Psoas muscle (tissue), 8 donors: Measurements from ENCODE around the gene COQ8A. TPM values are rescaled to one million over a fixed set of nuclear protein-coding genes. Genes with fewer than 3 reads are reported as not detected.
"Not testable (repeated sequence)": the region's sequence is repeated elsewhere in the genome, so short reads cannot be mapped to it uniquely, and the experiment has no call there.

Experiments used
- ATAC-seq, 4 donors: fragments of 200-7000 bp; cut with Tn5 transposase; one replicate each; pipeline ENCODE4 v1.9.1; 2020; ENCODE audit warnings: moderate library complexity in 3 of 4, mild to moderate bottlenecking in 2 of 4
- DNase-seq, 2 donors: peaks; one replicate each; pipeline ENCODE4 v3.0.0-alpha.2; 2020
- H3K27ac ChIP-seq: fragments of 200-600 bp; one replicate; pipeline ENCODE4 v1.8.0; 2022
- H3K27me3 ChIP-seq, 3 donors: fragments of 200-600 bp in 1 of 3; one replicate each; pipeline versions ENCODE4 v1.6.1 to v1.8.0; 2013 to 2022; ENCODE audit warnings: low read length in 2 of 3, mild to moderate bottlenecking in 2 of 3, moderate library complexity in 1 of 3; ENCODE audit not compliant: insufficient read depth in 3 of 3
- H3K36me3 ChIP-seq, 2 donors: fragments of 200-600 bp in 1 of 2; one replicate each; pipeline versions ENCODE4 v1.6.1 to v1.8.0; 2013 to 2022; ENCODE audit warnings: low read depth in 1 of 2, mild to moderate bottlenecking in 1 of 2, moderate library complexity in 1 of 2; ENCODE audit not compliant: insufficient read depth in 1 of 2
- H3K4me1 ChIP-seq: fragments of 200-600 bp; one replicate; pipeline ENCODE4 v1.8.0; 2022
- H3K4me3 ChIP-seq: fragments of 200-600 bp; one replicate; pipeline ENCODE4 v1.8.0; 2022; ENCODE audit warnings: mild to moderate bottlenecking
- H3K9me3 ChIP-seq: fragments of 200-600 bp; one replicate; pipeline ENCODE4 v1.8.0; 2022
- CTCF ChIP-seq: fragments of 200-600 bp; IDR thresholded peaks from one replicate; pipeline ENCODE4 v1.8.0; 2022; ENCODE audit warnings: antibody characterized with exemption
- WGBS, 3 donors: extraction: QIAGEN DNeasy Blood & Tissue Kit; methylation state at CpG; one replicate each; pipeline versions ENCODE4 v1.1.6 to v1.1.7; 2013; 5-methylcytosine and 5-hydroxymethylcytosine counted together
- intact Hi-C, 2 donors: fragments of 100-400 bp; cut with DNase I; formaldehyde crosslinking; loops; one replicate each; pipeline versions ENCODE4 v1.11.0 to v1.14.2; 2022
- polyA plus RNA-seq, 3 donors: library from polyadenylated mRNA; stranded (reverse); fragments of 200-250 nt; gene quantifications; one replicate each; pipeline ENCODE4 v1.2.3, GENCODE V29; 2013
- total RNA-seq, 4 donors: library from RNA; stranded (reverse); fragmentation: NEBNext Ultra II Directional in 2 of 4; extraction: Animal tissue kit (Norgen Biotek cat#: 25700) in 2 of 4; gene quantifications; one replicate each; pipeline versions ENCODE4 v1.2.1 to v1.2.4, GENCODE V29; 2021 to 2023
- donor health status: healthy with polysubstance abuse.
- donor health status: DM: no; HTN: no; CAD: no; lungs with moderate emphysema.
- donor health status: Bipolar disorder and iron deficiency.
- donor health status: healthy.
- donor health status: DM: yes; HTN: yes; CAD: no.
- donor health status: DM: no; HTN: no; CAD: no.
- donor health status: DM: no; HTN: no; CAD: no.
- donor health status: DM: yes; HTN: yes; CAD: no.

COQ8A gene
- total and polyA plus RNA-seq, 7 donors, result 134 to 1,432 (median 726) TPM

GRCh38 chr1:226929260-226930111, 10.6 kb upstream of the COQ8A start:
- intact Hi-C loops, result not testable (repeated sequence)
- WGBS, 3 donors, result 93 to 96% (median 94%) methylated on average over 5 of the region's 5 CpGs

GRCh38 chr1:226934483-226935237, 5.4 kb upstream of the COQ8A start:
- Histone ChIP-seq H3K36me3 (peaks cover 0 to 5% of the 10 kb centered on the region in 2 donors), H3K4me1 (peaks cover 9% of the 10 kb centered on the region), H3K27me3 (no peaks in the 10 kb centered on the region), H3K9me3 (peaks cover 7% of the 10 kb centered on the region), H3K4me3 (no peak overlapping the region), H3K27ac (no peak overlapping the region)
- no peak for TF ChIP-seq CTCF
- no peak for DNase-seq
- no peak for ATAC-seq
- intact Hi-C loops, result no loop called here
- WGBS, 3 donors, result 63 to 97% (median 91%) methylated on average over 3 of the region's 3 CpGs

More at GRCh38 chr1:226929260-226930111, 10.6 kb upstream of the COQ8A start:
- not testable (repeated sequence) for DNase-seq, H3K4me1 ChIP-seq, H3K4me3 ChIP-seq, H3K27me3 ChIP-seq, H3K27ac ChIP-seq, ATAC-seq, H3K9me3 ChIP-seq, H3K36me3 ChIP-seq

- H3K4me1 ChIP-seq, result peaks cover 15% of the 10 kb centered on the region
- whole genome bisulfite sequencing, 3 donors, result 80 to 84% (median 82%) methylated on average over 10 of the region's 10 CpGs
- H3K9me3 ChIP-seq, result peaks cover 7% of the 10 kb centered on the region
- no peak for TF ChIP-seq CTCF
- intact Hi-C loops, result loop anchor here (2.0 kb wide), 1 partner anchor 15 kb away; no protein-coding TSS in a partner anchor
- peaks cover 0 to 5% of the 10 kb centered on the region in 2 donors for H3K36me3 ChIP-seq
- peak overlapping the region; percentile 97 for H3K27ac ChIP-seq
- H3K27me3 ChIP-seq, result no peaks in the 10 kb centered on the region
- H3K4me3 ChIP-seq, result peak overlapping the region; percentile 79
- ATAC-seq, result no peak
- DNase-seq, result no peak
Observed at GRCh38 chr1:226937940-226938725, 2.0 kb upstream of the COQ8A start.

- no peak for DNase-seq
- Histone ChIP-seq H3K27ac (peak overlapping the region; percentile 97), H3K27me3 (no peaks in the 10 kb centered on the region), H3K36me3 (no peaks in the 10 kb centered on the region), H3K9me3 (peaks cover 7% of the 10 kb centered on the region), H3K4me3 (peak overlapping the region; percentile 79), H3K4me1 (peaks cover 23% of the 10 kb centered on the region)
- intact Hi-C loops, result loop anchor here (2.0 kb wide), 1 partner anchor 16 kb away; no protein-coding TSS in a partner anchor
- peak in 1 of 4 donors; percentile 4 for ATAC-seq
- WGBS, 3 donors, result 9 to 12% (median 10%) methylated on average over 12 of the region's 12 CpGs
- TF ChIP-seq CTCF, result no peak
Observed at GRCh38 chr1:226938903-226939437, 1.1 kb upstream of the COQ8A start.
